ENCODE data around the gene PLCL2.

DNA sequence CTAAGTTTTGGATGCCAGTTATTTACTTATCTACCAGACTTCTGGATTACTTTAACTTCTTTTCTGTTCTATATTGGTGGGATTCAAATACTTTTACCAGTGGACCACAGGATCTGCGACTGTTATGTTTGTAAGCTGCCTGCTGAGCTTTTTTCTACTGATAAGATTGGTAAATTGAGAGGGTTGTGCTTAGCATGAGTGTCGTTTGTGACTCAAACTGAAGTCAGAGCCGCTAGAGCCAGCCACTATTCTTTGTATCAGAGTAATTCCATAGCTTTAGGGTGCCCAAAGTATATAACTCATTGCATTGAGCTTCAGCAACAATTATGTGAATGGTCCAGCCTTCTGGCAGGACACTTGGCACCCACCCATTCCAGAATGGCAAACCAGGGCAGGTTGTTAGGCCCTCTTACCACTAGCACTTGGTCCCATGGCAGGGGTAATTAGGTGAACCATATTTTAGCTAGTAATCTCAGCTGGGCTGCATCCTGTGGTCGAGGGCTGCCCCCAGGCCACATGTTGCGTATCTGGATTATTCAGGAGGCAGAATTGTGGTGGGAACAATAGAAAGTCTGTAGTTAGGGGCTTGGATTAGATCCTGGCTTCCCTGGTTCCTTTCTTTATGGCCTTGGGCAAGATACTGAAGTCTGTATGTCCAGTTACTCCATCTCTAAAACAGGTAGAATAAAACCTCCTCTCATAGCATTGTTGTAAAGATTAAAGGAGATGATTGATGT is 6.0 kb downstream of the PLCL2 start:
- no peak for TF ChIP-seq POLR2A (IDR thresholded peaks at IDR 0.05; ENCODE audit: low read depth, low read length)
- no peak for TF ChIP-seq POLR2AphosphoS5 (IDR thresholded peaks at IDR 0.05; ENCODE audit: low read depth, low read length)
- TF ChIP-seq SPI1 (IDR thresholded peaks at IDR 0.05; ENCODE audit: low read depth, low read length), result no peak
- TF ChIP-seq POU2F2 (IDR thresholded peaks at IDR 0.05; ENCODE audit: low read depth, low read length), result no peak
